A549 (cell line): ENCODE data around the gene PTEN. TPM values are rescaled to one million over a fixed set of nuclear protein-coding genes. Genes with fewer than 3 reads are reported as not detected.

Source experiments
- ATAC-seq, 2 experiments: fragments of 200-7000 bp in 1 of 2; fragments of >200 bp in 1 of 2; cut with Nextera tagmentation in 1 of 2; cut with Tn5 transposase in 1 of 2; 3 replicates each; pipeline versions ENCODE4 v1.8.0 to v1.9.1; 2018 to 2020; ENCODE audit warnings: mild to moderate bottlenecking in 1 of 2, moderate library complexity in 1 of 2
- CTCF ChIA-PET: fragments of 300-600 bp; sonication (Branson Sonifier 250); formaldehyde crosslinking; extraction: SDS; loops from one replicate; lab custom pipeline; 2021; ENCODE audit warnings: antibody characterized with exemption, inconsistent platforms; lab: Yijun Ruan, JAX
- POLR2A ChIA-PET: fragments of 350-600 bp; formaldehyde crosslinking; extraction: SDS; loops from one replicate; lab custom pipeline; 2021; ENCODE audit warnings: antibody characterized with exemption, inconsistent platforms; lab: Yijun Ruan, JAX
- DNase-seq, 2 experiments: peaks; one replicate each; pipeline versions ENCODE4 v3.0.0 to v3.0.0-alpha.2; 2011 to 2016; ENCODE audit warnings: low read depth in 1 of 2, low spot score in 1 of 2
- FAIRE-seq: peaks from 2 replicates; lab custom pipeline; 2011; peaks lifted over from hg19 to GRCh38; lab: Jason Lieb, UNC
- H3K27ac ChIP-seq, 2 experiments: fragments of >200 bp; sonication (Bioruptor Twin); formaldehyde crosslinking; 3 replicates each; pipeline ENCODE4 v1.5.1; 2016 to 2017
- H3K4me1 ChIP-seq: fragments of >200 bp; sonication (Bioruptor Twin); formaldehyde crosslinking; 3 replicates; pipeline ENCODE4 v1.6.1; 2016
- H3K4me2 ChIP-seq: fragments of >200 bp; sonication (Bioruptor Twin); formaldehyde crosslinking; 3 replicates; pipeline ENCODE4 v1.6.1; 2016
- H3K4me3 ChIP-seq: fragments of >200 bp; sonication (Bioruptor Twin); formaldehyde crosslinking; 3 replicates; pipeline ENCODE4 v1.5.1; 2016
- H3K9me3 ChIP-seq: fragments of >200 bp; sonication (Bioruptor Twin); formaldehyde crosslinking; 3 replicates; pipeline ENCODE4 v1.6.1; 2016
- CEBPB ChIP-seq, 2 experiments: fragments of >200 bp in 1 of 2; sonication (Bioruptor Twin) in 1 of 2; formaldehyde crosslinking in 1 of 2; IDR thresholded peaks; 2 replicates each; pipeline ENCODE4 v1.6.1; 2012 to 2016
- CHD2 ChIP-seq: fragments of 150-350 bp; IDR thresholded peaks from 2 replicates; pipeline ENCODE4 v1.6.1; 2014; ENCODE audit warnings: low read length; ENCODE audit not compliant: partially characterized antibody
- EHF ChIP-seq: fragments of 250-450 bp; sonication (Bioruptor Pico); IDR thresholded peaks from 2 replicates; pipeline ENCODE4 v1.5.0; 2020; ENCODE audit warnings: mild to moderate bottlenecking
- FOSL2 ChIP-seq, 2 experiments: fragments of 450-650 bp in 1 of 2; fragments of >200 bp in 1 of 2; sonication (Bioruptor Twin) in 1 of 2; formaldehyde crosslinking; IDR thresholded peaks; 2 replicates each; pipeline versions ENCODE4 v1.5.0 to v1.6.1; 2016 to 2020; ENCODE audit warnings: mild to moderate bottlenecking in 1 of 2, moderate library complexity in 1 of 2
- HEYL ChIP-seq: fragments of 250-450 bp; sonication (Bioruptor Pico); IDR thresholded peaks from 2 replicates; pipeline ENCODE4 v1.8.0; 2021; ENCODE audit warnings: mild to moderate bottlenecking, moderate library complexity
- HOXB13 ChIP-seq: fragments of 250-450 bp; sonication (Bioruptor Pico); IDR thresholded peaks from 2 replicates; pipeline ENCODE4 v1.5.0; 2020; ENCODE audit warnings: low read depth, mild to moderate bottlenecking, moderate library complexity
- JUN ChIP-seq, 2 experiments: fragments of >200 bp; sonication (Bioruptor Twin); formaldehyde crosslinking; IDR thresholded peaks; 2 replicates in 1 of 2; 3 replicates in 1 of 2; pipeline ENCODE4 v1.6.1; 2016 to 2017
- MAZ ChIP-seq: fragments of 150-350 bp; IDR thresholded peaks from 2 replicates; pipeline ENCODE4 v1.6.1; 2014; ENCODE audit warnings: antibody characterized with exemption, low read depth, low read length, borderline replicate concordance
- MYC ChIP-seq: IDR thresholded peaks from 2 replicates; pipeline ENCODE4 v1.6.1; 2012; ENCODE audit warnings: mild to moderate bottlenecking, inconsistent platforms, low read length, improper control_type of control experiment, borderline replicate concordance
- NFE2L2 ChIP-seq: fragments of 150-350 bp; conservative IDR thresholded peaks from 2 replicates; pipeline ENCODE4 v1.6.1; 2014; ENCODE audit warnings: low read length
- NPAS2 ChIP-seq: fragments of 250-450 bp; sonication (Bioruptor Pico); IDR thresholded peaks from 2 replicates; pipeline ENCODE4 v1.8.0; 2022; ENCODE audit warnings: mild to moderate bottlenecking, moderate library complexity, borderline replicate concordance
- PHF8 ChIP-seq: fragments of 200-600 bp; sonication (generic); IDR thresholded peaks from 2 replicates; pipeline ENCODE4 v1.6.1; 2016; ENCODE audit warnings: low read depth, mild to moderate bottlenecking, antibody characterized with exemption, moderate library complexity, borderline replicate concordance
- POLR2A ChIP-seq: IDR thresholded peaks from 2 replicates; pipeline ENCODE4 v1.6.1; 2012; ENCODE audit warnings: mild to moderate bottlenecking, low read length
- POLR2AphosphoS2 ChIP-seq: conservative IDR thresholded peaks from 2 replicates; pipeline ENCODE4 v1.6.1; 2012; ENCODE audit warnings: low read length, improper control_type of control experiment, inconsistent platforms
- RAD21 ChIP-seq, 2 experiments: fragments of >200 bp in 1 of 2; sonication (Bioruptor Twin) in 1 of 2; formaldehyde crosslinking in 1 of 2; IDR thresholded peaks in 1 of 2; conservative IDR thresholded peaks in 1 of 2; 2 replicates in 1 of 2; 3 replicates in 1 of 2; pipeline ENCODE4 v1.6.1; 2012 to 2018; ENCODE audit warnings: inconsistent platforms in 1 of 2
- RARB ChIP-seq: fragments of 250-450 bp; sonication (Bioruptor Pico); IDR thresholded peaks from 2 replicates; pipeline ENCODE4 v1.8.0; 2021; ENCODE audit warnings: mild to moderate bottlenecking, moderate library complexity
- RCOR1 ChIP-seq: fragments of 150-350 bp; IDR thresholded peaks from 2 replicates; pipeline ENCODE4 v1.6.1; 2014; ENCODE audit warnings: antibody characterized with exemption, low read length, low read depth
- SMC3 ChIP-seq: fragments of >200 bp; sonication (Bioruptor Twin); formaldehyde crosslinking; IDR thresholded peaks from 3 replicates; pipeline ENCODE4 v1.6.1; 2018; ENCODE audit warnings: inconsistent platforms
- SREBF2 ChIP-seq: fragments of 450-650 bp; IDR thresholded peaks from 2 replicates; pipeline ENCODE4 v1.6.1; 2014; ENCODE audit warnings: mild to moderate bottlenecking, moderate library complexity
- ZNF302 ChIP-seq: fragments of 250-450 bp; sonication (Bioruptor Pico); IDR thresholded peaks from 2 replicates; pipeline ENCODE4 v1.9.0; 2021; ENCODE audit warnings: inconsistent platforms, mild to moderate bottlenecking, moderate library complexity
- ZSCAN20 ChIP-seq: fragments of 250-450 bp; sonication (Bioruptor Pico); IDR thresholded peaks from 2 replicates; pipeline ENCODE4 v1.8.0; 2022; ENCODE audit warnings: mild to moderate bottlenecking, moderate library complexity
- WGBS: methylation state at CpG from one replicate; pipeline ENCODE4 v1.1.6; 2017; ENCODE audit errors: missing lambda C conversion rate; 5-methylcytosine and 5-hydroxymethylcytosine counted together
- polyA minus RNA-seq: library from RNA; depleted of rRNA, polyadenylated mRNA; stranded (reverse); fragments of >200 nt; gene quantifications from 2 replicates; pipeline ENCODE4 v1.2.3, GENCODE V29; 2011; rRNA and poly(A)+ RNA removed
- polyA plus RNA-seq, 4 experiments: library from polyadenylated mRNA; depleted of rRNA in 3 of 4; stranded (reverse); fragments of >200 nt; fragmentation: RNase III in 1 of 4; extraction: RNeasy Plus Mini Kit Qiagen cat#74134 plus additional on column Dnase treatment in 1 of 4; gene quantifications; 2 replicates in 3 of 4; 3 replicates in 1 of 4; pipeline ENCODE4 v1.2.3, GENCODE V29; 2011 to 2017
- TF ChIP-seq, protein P1 (sequence below): fragments of >200 bp; sonication (Bioruptor Twin); formaldehyde crosslinking; IDR thresholded peaks from 2 replicates; pipeline ENCODE4 v1.6.1; 2016
- TF ChIP-seq, protein P2 (sequence below): fragments of >200 bp; sonication (Bioruptor Twin); formaldehyde crosslinking; IDR thresholded peaks from 3 replicates; pipeline ENCODE4 v1.5.1; 2016
- TF ChIP-seq, protein P3 (sequence below): IDR thresholded peaks from 2 replicates; pipeline ENCODE4 v1.6.1; 2012
- TF ChIP-seq, protein P4 (sequence below): IDR thresholded peaks from 2 replicates; pipeline ENCODE4 v1.6.1; 2012
- TF ChIP-seq, protein P5 (sequence below): fragments of >200 bp; sonication (Bioruptor Twin); formaldehyde crosslinking; IDR thresholded peaks from 3 replicates; pipeline ENCODE4 v1.6.1; 2016
- TF ChIP-seq, protein P6 (sequence below): fragments of 450-650 bp; IDR thresholded peaks from 2 replicates; pipeline ENCODE4 v1.6.1; 2014; ENCODE audit warnings: antibody characterized with exemption
- TF ChIP-seq, protein P7 (sequence below): fragments of 250-450 bp; sonication (Bioruptor Pico); IDR thresholded peaks from 2 replicates; pipeline ENCODE4 v1.5.0; 2020; ENCODE audit warnings: low read depth, mild to moderate bottlenecking, moderate library complexity
- TF ChIP-seq, protein P8 (sequence below): IDR thresholded peaks from 2 replicates; pipeline ENCODE4 v1.6.1; 2012; ENCODE audit warnings: low read depth, borderline replicate concordance

The PTEN gene
- polyA plus RNA-seq (2011; rRNA removed) (51.9 and 58.3 TPM in 2 replicates), polyA plus RNA-seq (2017; fragmentation: RNase III; extraction: RNeasy Plus Mini Kit Qiagen cat#74134 plus additional on column Dnase treatment) (33.6 to 39.5 TPM (median 36.6 TPM) in 3 replicates), polyA minus RNA-seq (37.1 and 53.1 TPM in 2 replicates)
- 7.3 and 8.5 TPM in 2 replicates for polyA plus RNA-seq (2012; cell fraction: cytosol; rRNA removed)
- polyA plus RNA-seq (2012; cell fraction: nucleus; rRNA removed) = 3.7 and 5.2 TPM in 2 replicates

DNA sequence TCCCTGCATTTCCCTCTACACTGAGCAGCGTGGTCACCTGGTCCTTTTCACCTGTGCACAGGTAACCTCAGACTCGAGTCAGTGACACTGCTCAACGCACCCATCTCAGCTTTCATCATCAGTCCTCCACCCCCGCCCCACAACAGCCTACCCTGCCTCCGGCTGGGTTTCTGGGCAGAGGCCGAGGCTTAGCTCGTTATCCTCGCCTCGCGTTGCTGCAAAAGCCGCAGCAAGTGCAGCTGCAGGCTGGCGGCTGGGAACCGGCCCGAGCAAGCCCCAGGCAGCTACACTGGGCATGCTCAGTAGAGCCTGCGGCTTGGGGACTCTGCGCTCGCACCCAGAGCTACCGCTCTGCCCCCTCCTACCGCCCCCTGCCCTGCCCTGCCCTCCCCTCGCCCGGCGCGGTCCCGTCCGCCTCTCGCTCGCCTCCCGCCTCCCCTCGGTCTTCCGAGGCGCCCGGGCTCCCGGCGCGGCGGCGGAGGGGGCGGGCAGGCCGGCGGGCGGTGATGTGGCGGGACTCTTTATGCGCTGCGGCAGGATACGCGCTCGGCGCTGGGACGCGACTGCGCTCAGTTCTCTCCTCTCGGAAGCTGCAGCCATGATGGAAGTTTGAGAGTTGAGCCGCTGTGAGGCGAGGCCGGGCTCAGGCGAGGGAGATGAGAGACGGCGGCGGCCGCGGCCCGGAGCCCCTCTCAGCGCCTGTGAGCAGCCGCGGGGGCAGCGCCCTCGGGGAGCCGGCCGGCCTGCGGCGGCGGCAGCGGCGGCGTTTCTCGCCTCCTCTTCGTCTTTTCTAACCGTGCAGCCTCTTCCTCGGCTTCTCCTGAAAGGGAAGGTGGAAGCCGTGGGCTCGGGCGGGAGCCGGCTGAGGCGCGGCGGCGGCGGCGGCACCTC is at the start of gene PTEN, which contains the start of gene KLLN:
Gene PTEN (plus strand): TSS at position 573 of the 891 bp plus-strand sequence. CDS start 845 bp downstream, outside the sequence.
Gene KLLN (minus strand): TSS at position 481 of the 891 bp plus-strand sequence. CDS start 1,046 bp downstream, outside the sequence.
- POLR2A ChIA-PET = interaction anchor here (0.5 to 6.1 kb wide), 17 partner anchors 9 to 777 kb away, joined by 3 to 83 read pairs (median 4); partner anchors contain the start of genes ATAD1 and RNLS
- ATAC-seq (peak; percentile 72 to 86), DNase-seq (peak; percentile 83 to 95), FAIRE-seq (no peak)
- no peaks in the 10 kb centered on the region for H3K9me3 ChIP-seq
- H3K27ac ChIP-seq = peak within 1 kb of the TSS; percentile 96 to 99
- H3K4me1 ChIP-seq = peaks cover 15% of the 10 kb centered on the region; the same call in 2 of the 3 replicates
- H3K4me3 ChIP-seq = peak within 1 kb of the TSS; percentile 78
- whole genome bisulfite sequencing = 0% methylated on average over 20 of the region's 89 CpGs
- peak within 1 kb of the TSS; percentile 94 for H3K4me2 ChIP-seq
- TF ChIP-seq NPAS2 (CRISPR knock-in tag) = 0 out of 2 replicates have a peak, but pooled peaks have one; percentile 10
- TF ChIP-seq, protein P1, sequence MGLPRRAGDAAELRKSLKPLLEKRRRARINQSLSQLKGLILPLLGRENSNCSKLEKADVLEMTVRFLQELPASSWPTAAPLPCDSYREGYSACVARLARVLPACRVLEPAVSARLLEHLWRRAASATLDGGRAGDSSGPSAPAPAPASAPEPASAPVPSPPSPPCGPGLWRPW = no peak
- TF ChIP-seq, protein P2, sequence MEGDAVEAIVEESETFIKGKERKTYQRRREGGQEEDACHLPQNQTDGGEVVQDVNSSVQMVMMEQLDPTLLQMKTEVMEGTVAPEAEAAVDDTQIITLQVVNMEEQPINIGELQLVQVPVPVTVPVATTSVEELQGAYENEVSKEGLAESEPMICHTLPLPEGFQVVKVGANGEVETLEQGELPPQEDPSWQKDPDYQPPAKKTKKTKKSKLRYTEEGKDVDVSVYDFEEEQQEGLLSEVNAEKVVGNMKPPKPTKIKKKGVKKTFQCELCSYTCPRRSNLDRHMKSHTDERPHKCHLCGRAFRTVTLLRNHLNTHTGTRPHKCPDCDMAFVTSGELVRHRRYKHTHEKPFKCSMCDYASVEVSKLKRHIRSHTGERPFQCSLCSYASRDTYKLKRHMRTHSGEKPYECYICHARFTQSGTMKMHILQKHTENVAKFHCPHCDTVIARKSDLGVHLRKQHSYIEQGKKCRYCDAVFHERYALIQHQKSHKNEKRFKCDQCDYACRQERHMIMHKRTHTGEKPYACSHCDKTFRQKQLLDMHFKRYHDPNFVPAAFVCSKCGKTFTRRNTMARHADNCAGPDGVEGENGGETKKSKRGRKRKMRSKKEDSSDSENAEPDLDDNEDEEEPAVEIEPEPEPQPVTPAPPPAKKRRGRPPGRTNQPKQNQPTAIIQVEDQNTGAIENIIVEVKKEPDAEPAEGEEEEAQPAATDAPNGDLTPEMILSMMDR = no peak
- TF ChIP-seq FOSL2 (IDR thresholded peaks at IDR 0.05) = no peak
- peak; percentile 30; the same call in 1 of the 2 replicates for TF ChIP-seq FOSL2 (CRISPR knock-in tag; IDR thresholded peaks at IDR 0.05)
- TF ChIP-seq RCOR1 = no peak
- peak; percentile 91 to 96 for TF ChIP-seq JUN (IDR thresholded peaks at IDR 0.05)
- TF ChIP-seq, protein P3, sequence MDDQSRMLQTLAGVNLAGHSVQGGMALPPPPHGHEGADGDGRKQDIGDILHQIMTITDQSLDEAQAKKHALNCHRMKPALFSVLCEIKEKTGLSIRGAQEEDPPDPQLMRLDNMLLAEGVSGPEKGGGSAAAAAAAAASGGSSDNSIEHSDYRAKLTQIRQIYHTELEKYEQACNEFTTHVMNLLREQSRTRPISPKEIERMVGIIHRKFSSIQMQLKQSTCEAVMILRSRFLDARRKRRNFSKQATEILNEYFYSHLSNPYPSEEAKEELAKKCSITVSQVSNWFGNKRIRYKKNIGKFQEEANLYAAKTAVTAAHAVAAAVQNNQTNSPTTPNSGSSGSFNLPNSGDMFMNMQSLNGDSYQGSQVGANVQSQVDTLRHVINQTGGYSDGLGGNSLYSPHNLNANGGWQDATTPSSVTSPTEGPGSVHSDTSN = peak; percentile 97
- TF ChIP-seq NFE2L2 = no peak
- TF ChIP-seq MAZ = no peak
- no peak for TF ChIP-seq EHF (CRISPR knock-in tag)
- TF ChIP-seq, protein P4, sequence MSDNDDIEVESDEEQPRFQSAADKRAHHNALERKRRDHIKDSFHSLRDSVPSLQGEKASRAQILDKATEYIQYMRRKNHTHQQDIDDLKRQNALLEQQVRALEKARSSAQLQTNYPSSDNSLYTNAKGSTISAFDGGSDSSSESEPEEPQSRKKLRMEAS = peak; percentile 86
- TF ChIP-seq SREBF2 = no peak
- no peak for TF ChIP-seq RARB
- TF ChIP-seq CHD2 = peak; percentile 77
- TF ChIP-seq ZNF302 (CRISPR knock-in tag) = no peak
- peak in 1 of 2 experiments; percentile 15; a peak in 1 of 4 replicates for TF ChIP-seq CEBPB (IDR thresholded peaks at IDR 0.05)
- TF ChIP-seq, protein P5, sequence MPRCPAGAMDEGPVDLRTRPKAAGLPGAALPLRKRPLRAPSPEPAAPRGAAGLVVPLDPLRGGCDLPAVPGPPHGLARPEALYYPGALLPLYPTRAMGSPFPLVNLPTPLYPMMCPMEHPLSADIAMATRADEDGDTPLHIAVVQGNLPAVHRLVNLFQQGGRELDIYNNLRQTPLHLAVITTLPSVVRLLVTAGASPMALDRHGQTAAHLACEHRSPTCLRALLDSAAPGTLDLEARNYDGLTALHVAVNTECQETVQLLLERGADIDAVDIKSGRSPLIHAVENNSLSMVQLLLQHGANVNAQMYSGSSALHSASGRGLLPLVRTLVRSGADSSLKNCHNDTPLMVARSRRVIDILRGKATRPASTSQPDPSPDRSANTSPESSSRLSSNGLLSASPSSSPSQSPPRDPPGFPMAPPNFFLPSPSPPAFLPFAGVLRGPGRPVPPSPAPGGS = peak; percentile 82
- TF ChIP-seq RAD21 (conservative IDR thresholded peaks at IDR 0.05 in 1 of 2, IDR thresholded peaks at IDR 0.05 in 1 of 2) = peak in 1 of 2 experiments; percentile 47; a peak in 2 of 5 replicates
- peak; percentile 77 for TF ChIP-seq POLR2A
- TF ChIP-seq, protein P6, sequence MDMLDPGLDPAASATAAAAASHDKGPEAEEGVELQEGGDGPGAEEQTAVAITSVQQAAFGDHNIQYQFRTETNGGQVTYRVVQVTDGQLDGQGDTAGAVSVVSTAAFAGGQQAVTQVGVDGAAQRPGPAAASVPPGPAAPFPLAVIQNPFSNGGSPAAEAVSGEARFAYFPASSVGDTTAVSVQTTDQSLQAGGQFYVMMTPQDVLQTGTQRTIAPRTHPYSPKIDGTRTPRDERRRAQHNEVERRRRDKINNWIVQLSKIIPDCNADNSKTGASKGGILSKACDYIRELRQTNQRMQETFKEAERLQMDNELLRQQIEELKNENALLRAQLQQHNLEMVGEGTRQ = no peak
- TF ChIP-seq SMC3 = peak; percentile 46
- TF ChIP-seq HEYL (CRISPR knock-in tag) = no peak
- peak; percentile 53 for TF ChIP-seq MYC
- TF ChIP-seq POLR2AphosphoS2 = no peak
- TF ChIP-seq ZSCAN20 (CRISPR knock-in tag) = no peak
- TF ChIP-seq, protein P7, sequence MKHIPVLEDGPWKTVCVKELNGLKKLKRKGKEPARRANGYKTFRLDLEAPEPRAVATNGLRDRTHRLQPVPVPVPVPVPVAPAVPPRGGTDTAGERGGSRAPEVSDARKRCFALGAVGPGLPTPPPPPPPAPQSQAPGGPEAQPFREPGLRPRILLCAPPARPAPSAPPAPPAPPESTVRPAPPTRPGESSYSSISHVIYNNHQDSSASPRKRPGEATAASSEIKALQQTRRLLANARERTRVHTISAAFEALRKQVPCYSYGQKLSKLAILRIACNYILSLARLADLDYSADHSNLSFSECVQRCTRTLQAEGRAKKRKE (CRISPR knock-in tag) = 0 out of 2 replicates have a peak, but pooled peaks have one; percentile 17
- TF ChIP-seq, protein P8, sequence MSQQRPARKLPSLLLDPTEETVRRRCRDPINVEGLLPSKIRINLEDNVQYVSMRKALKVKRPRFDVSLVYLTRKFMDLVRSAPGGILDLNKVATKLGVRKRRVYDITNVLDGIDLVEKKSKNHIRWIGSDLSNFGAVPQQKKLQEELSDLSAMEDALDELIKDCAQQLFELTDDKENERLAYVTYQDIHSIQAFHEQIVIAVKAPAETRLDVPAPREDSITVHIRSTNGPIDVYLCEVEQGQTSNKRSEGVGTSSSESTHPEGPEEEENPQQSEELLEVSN = peak; percentile 66
- no peak for TF ChIP-seq HOXB13
- TF ChIP-seq PHF8 = no peak; the same call in 1 of the 2 replicates
- CTCF ChIA-PET = interaction anchor here (0.6 to 5.6 kb wide), 6 partner anchors 10 to 573 kb away, joined by 3 to 38 read pairs (median 4); no protein-coding TSS in a partner anchor
